IPS DF 4.7 (cell line): Measurements from ENCODE around the gene PIF1.

Experiments
- DNase-seq: peaks from one replicate; pipeline ENCODE4 v3.0.0-alpha.2; 2013; ENCODE audit warnings: low spot score; ENCODE audit errors: extremely low read depth

PIF1 gene

DNA sequence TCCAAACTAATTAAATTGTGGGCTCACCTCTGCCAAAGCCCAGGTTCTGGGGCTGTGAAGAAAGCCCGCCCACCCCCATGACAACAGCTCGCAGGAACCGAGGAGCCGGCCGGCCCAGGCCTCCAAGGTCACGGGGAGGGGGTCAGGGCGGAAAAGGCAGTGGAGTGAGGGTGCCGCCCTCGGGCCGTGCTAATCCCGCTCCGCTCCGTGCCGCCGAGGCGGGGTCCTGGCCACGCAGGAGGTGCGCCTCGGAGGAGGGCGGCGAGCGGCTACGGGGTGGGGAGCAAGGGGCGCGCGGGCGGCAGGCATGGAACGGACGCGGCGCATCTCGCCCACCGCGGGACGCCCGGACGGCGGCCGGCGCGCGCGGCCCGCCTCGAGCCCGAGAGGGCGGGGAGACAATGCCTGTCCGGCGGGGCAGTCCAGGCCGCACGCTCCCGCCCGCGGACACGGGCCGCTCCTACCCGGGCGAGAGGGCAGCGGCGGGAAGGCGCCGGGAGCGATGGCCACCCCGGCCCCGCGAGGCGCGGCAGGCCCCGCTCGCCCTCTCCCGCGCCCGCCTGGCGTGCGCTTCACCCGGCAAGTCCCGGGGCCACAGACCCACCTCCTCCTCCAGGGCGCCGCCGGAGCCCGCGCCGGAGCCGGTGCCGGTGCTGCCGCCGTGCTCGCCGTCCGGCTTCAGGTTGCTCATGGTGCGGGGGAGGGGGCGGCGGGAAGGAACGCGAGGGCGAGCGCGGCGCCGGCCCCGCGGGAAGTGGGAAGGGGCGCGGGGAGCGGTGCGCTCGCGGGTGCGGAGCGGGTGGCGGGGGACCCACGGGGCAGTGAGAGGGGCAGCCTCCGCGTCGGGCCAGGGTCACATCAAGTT, 50.6 kb downstream of the PIF1 start:
- DNase-seq: no peak

DNA sequence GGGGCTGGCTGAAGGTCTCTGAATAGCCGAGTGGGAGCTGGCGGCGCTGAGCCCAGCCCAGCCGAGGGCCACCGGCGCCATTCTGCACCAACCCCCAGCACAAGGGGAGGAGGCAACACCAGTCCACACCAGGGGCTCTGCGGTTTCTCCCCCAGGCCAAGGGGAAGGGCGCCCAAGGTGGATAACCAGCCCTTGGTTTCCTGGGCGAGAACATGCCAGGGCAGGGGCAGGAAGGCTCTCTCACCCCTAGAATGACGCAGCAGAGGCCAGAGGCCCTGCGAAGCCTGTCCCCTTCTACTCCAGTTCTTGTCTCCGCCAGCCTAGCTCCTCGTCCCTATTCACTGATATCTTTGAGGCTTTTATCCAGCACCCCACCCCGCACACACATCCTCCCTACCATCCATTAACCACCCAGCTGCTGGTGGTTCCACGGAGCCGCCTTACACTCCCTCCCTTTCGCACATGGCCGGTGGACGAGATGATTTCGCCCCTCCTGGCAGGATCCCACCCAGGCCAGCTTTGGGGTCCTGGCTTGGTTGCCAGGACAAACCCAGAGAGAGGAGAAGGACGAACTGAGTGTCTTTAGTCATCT, 51.3 kb downstream of the PIF1 start:
- DNase-seq: no peak

DNA sequence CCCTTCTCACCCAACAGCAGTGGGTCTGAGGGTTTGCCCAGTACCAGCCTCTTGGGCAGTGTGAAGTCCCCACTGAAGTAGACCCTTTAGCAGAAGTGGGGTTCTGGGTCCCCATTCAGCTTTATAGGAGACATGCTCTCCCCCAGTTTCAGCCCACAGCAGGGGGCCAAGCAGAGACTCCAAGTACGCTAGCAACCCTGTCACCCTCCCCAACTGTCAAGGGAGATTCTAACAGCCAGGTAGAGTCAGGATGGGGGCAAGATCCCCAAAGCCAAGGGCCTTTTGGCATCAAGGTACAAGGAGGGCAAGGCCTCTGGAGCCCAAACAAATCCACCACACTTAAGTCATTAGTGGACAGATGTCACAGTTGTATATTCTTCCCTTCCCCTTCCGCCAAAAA, 51.8 kb downstream of the PIF1 start:
- DNase-seq: no peak

DNA sequence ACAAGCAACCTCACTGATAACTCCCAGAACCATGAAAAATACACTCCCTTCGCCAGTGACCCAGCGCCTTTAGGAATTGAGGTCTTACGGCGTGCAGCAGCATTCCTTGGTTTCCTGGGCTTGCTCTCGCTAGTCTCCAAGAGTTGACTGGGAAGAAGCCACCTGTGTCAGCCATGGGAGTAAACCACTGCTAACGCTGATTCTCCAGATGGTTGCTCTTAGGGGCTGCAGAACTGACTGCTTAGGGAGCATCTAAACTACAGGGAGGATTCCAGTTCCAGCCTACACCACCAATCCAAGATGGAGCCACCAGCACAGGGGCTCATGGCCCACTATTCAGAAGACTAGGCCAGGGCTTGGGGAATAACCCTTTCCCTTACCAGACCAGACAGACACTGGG, 52.5 kb downstream of the PIF1 start:
- no peak for DNase-seq

DNA sequence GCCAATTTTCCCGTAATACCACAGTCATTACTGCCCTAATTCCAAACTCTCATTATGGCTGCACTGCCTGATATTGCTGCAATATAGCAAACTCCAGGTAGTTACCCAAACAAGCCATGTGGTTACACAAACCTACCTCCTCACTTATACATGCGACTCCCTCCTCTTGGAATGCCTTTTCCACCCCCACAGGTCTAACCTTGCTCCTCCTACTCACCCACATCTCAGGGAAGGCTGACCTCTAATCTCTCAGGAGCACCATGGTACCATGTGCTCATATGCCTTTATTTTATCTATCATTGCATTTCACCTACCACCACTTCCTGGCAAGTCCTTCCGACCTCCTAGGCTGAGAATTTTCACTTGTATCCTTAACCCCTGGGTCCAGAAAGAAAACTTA, 53.0 kb downstream of the PIF1 start:
- no peak for DNase-seq

DNA sequence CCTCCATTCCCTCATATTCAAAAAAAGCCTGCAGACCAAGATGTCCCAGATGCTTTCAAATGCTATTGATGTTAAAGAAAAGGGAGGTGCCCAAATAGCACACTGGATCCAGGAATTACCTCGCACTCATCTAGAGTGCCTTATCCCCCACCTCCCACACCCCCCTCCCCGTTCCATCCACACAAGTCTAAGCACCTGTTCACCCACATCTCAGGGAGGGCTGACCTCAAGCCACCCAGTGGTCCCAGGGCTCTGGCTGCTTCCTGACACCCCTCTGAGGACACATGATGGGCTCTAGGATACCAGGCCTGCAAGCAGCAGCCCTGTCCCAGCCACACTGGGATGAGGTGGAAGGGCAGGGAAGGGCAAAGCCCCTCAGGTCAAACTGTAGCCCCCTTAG, 54.8 kb downstream of the PIF1 start:
- DNase-seq: no peak

DNA sequence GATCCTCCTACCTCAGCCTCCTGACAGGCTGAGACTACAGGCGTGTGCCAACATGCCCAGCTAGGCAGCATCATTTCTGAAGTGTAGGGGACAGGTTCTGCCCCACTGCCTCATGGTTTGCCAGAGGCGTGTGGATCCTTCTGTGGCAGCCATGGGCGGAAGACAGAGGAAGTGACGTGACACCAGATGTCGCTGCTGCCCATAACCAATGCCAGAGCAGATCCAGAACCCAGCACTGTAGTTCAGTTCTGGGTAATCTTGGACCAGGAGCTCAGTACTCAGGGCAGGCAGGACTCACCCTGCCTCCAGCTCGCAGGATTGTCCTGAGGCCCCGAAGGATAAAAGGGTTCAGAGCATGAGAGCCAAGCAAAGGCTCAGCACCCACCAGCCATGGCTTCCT, 58.2 kb downstream of the PIF1 start:
- DNase-seq: no peak

DNA sequence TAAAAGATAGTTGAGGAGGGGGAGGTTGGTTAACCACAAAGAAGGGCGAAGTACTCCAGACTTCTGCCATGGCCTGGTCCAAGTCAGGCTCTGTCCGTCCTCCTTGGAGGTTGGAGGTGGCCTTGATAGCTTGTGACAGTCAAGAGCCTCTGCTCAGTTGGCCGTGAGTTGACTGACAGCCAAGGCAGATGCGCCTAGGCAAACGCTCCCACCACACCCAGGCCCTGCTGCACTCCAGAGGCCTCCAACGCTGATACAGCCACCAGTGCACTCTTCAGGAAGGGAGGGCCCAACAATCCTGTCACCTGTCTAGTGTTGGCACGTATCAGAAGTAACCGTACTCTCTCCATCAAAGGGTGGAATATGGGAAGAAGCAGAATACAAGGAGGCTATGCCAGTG, 59.4 kb downstream of the PIF1 start:
- DNase-seq: no peak
